Neuronal stem cell (in vitro differentiated cells): ENCODE measurements around the gene ABCB8.

Source experiments
- DNase-seq: peaks from one replicate; pipeline ENCODE4 v3.0.0-alpha.2; 2013; ENCODE audit warnings: low spot score
- H2AFZ ChIP-seq: one replicate; pipeline ENCODE4 v1.6.1; 2013; ENCODE audit warnings: mild to moderate bottlenecking, low read length, inconsistent platforms
- H2AK5ac ChIP-seq: 2 replicates; pipeline ENCODE4 v1.6.1; 2013; ENCODE audit warnings: low read depth, mild to moderate bottlenecking, inconsistent platforms, low read length, moderate library complexity, mixed read lengths
- H2BK120ac ChIP-seq: 2 replicates; pipeline ENCODE4 v1.6.1; 2013; ENCODE audit warnings: low read depth, mild to moderate bottlenecking, inconsistent platforms, low read length, moderate library complexity, mixed read lengths
- H2BK12ac ChIP-seq: one replicate; pipeline ENCODE4 v1.6.1; 2013; ENCODE audit warnings: low read length, inconsistent platforms
- H2BK15ac ChIP-seq: 2 replicates; pipeline ENCODE4 v1.6.1; 2013; ENCODE audit warnings: mild to moderate bottlenecking, low read length, inconsistent platforms, mixed read lengths
- H2BK5ac ChIP-seq: one replicate; pipeline ENCODE4 v1.6.1; 2013; ENCODE audit warnings: inconsistent platforms, mild to moderate bottlenecking, low read length, moderate library complexity
- H3K14ac ChIP-seq: one replicate; pipeline ENCODE4 v1.6.1; 2013; ENCODE audit warnings: low read length, inconsistent platforms
- H3K18ac ChIP-seq: 2 replicates; pipeline ENCODE4 v1.6.1; 2013; ENCODE audit warnings: low read length, inconsistent platforms
- H3K23ac ChIP-seq: 2 replicates; pipeline ENCODE4 v1.6.1; 2013; ENCODE audit warnings: low read depth, mild to moderate bottlenecking, mixed read lengths, low read length, inconsistent platforms; ENCODE audit not compliant: poor library complexity
- H3K27ac ChIP-seq: replicated peaks from 3 replicates; pipeline ENCODE4 v1.5.1; 2013; ENCODE audit warnings: low read length, inconsistent platforms
- H3K27me3 ChIP-seq, 3 experiments: 2 replicates each; pipeline ENCODE4 v1.6.1; 2013; ENCODE audit warnings: low read length in 3 of 3, mild to moderate bottlenecking in 2 of 3, inconsistent platforms in 1 of 3, low read depth in 1 of 3, mixed read lengths in 1 of 3, moderate library complexity in 1 of 3; ENCODE audit not compliant: control insufficient read depth in 3 of 3, insufficient read depth in 3 of 3
- H3K36me3 ChIP-seq, 2 donors: replicated peaks in 1 of 2; 2 replicates each; pipeline ENCODE4 v1.6.1; 2013; ENCODE audit warnings: low read length in 2 of 2; ENCODE audit not compliant: control insufficient read depth in 2 of 2, insufficient read depth in 2 of 2
- H3K4ac ChIP-seq: 2 replicates; pipeline ENCODE4 v1.6.1; 2013; ENCODE audit warnings: inconsistent platforms, mild to moderate bottlenecking, low read length, moderate library complexity
- H3K4me1 ChIP-seq, 2 donors: 1 replicate in 1 of 2; 2 replicates in 1 of 2; pipeline ENCODE4 v1.6.1; 2013; ENCODE audit warnings: low read length in 2 of 2, low read depth in 1 of 2; ENCODE audit not compliant: control insufficient read depth in 2 of 2, insufficient read depth in 1 of 2
- H3K4me2 ChIP-seq: one replicate; pipeline ENCODE4 v1.6.1; 2013; ENCODE audit warnings: mild to moderate bottlenecking, low read length, inconsistent platforms; ENCODE audit not compliant: insufficient read depth, poor library complexity, severe bottlenecking
- H3K4me3 ChIP-seq, 2 donors: 2 replicates each; pipeline ENCODE4 v1.5.1; 2013; ENCODE audit warnings: low read length in 2 of 2, mild to moderate bottlenecking in 2 of 2, inconsistent platforms in 1 of 2, moderate library complexity in 1 of 2
- H3K79me1 ChIP-seq: one replicate; pipeline ENCODE4 v1.6.1; 2013; ENCODE audit warnings: low read depth, mild to moderate bottlenecking, inconsistent platforms, low read length, moderate library complexity
- H3K9ac ChIP-seq: one replicate; pipeline ENCODE4 v1.6.1; 2013; ENCODE audit warnings: mild to moderate bottlenecking, low read depth, low read length, inconsistent platforms; ENCODE audit not compliant: poor library complexity
- H3K9me3 ChIP-seq, 2 donors: replicated peaks in 1 of 2; 2 replicates each; pipeline versions ENCODE3 to v1.6.1; 2013; ENCODE audit warnings: low read length in 2 of 2, mild to moderate bottlenecking in 2 of 2, inconsistent platforms in 1 of 2, low read depth in 1 of 2, mixed read lengths in 1 of 2, moderate library complexity in 1 of 2; ENCODE audit not compliant: control insufficient read depth in 2 of 2, insufficient read depth in 1 of 2
- H4K8ac ChIP-seq: one replicate; pipeline ENCODE4 v1.6.1; 2013; ENCODE audit warnings: low read depth, mild to moderate bottlenecking, inconsistent platforms, low read length, moderate library complexity
- H4K91ac ChIP-seq: one replicate; pipeline ENCODE4 v1.6.1; 2013; ENCODE audit warnings: low read length, low read depth, mild to moderate bottlenecking, inconsistent platforms; ENCODE audit not compliant: poor library complexity
- WGBS, 2 donors: extraction: QIAGEN DNeasy Blood & Tissue Kit; methylation state at CpG; one replicate each; pipeline ENCODE4 v1.1.7; 2013; ENCODE audit warnings: missing lambda C conversion rate in 2 of 2, mixed read lengths in 1 of 2; ENCODE audit not compliant: insufficient read length in 2 of 2, insufficient replicate concordance in 1 of 2; ENCODE audit errors: extremely low coverage in 2 of 2; 5-methylcytosine and 5-hydroxymethylcytosine counted together

The ABCB8 gene

DNA sequence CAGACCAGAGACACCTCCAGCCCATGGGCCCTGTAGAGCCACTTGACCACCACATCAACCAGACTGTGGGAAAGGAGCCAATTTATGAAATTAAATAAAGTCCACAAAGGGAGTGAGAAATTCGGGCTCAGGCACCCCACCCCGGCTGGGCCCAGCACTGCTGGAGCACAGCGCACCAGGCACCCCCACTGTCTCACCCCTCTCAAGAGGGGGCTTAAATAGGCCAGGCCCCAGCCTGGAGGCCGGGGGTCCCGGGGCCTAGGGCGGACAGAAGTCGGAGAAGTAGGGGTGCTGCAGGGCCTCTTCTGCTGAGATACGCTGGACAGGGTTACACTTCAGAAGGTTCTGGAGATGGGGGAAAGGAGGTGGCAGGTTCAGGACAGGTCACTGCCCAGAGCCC is 25.5 kb downstream of the ABCB8 start:
- no peak overlapping the region for H4K8ac ChIP-seq
- WGBS, 2 donors = no CpG with 5 or more reads among the region's 8 CpGs
- H3K9ac ChIP-seq = no peak overlapping the region
- no peak overlapping the region for H3K27ac ChIP-seq
- no peak overlapping the region for H3K18ac ChIP-seq
- no peak overlapping the region for H4K91ac ChIP-seq
- H2BK12ac ChIP-seq = no peak overlapping the region
- H2AK5ac ChIP-seq = no peak overlapping the region
- peaks cover 10% of the 10 kb centered on the region in 2 donors for H3K4me1 ChIP-seq
- peak overlapping the region; percentile 28 for H2BK5ac ChIP-seq
- H3K27me3 ChIP-seq = peaks cover 0 to 43% (median 6%) of the 10 kb centered on the region in 3 experiments
- no peak overlapping the region for H2AFZ ChIP-seq
- no peak overlapping the region for H3K4me3 ChIP-seq
- H3K36me3 ChIP-seq = peaks cover 3 to 4% of the 10 kb centered on the region in 2 donors
- no peak overlapping the region for H2BK15ac ChIP-seq
- H2BK120ac ChIP-seq = no peak overlapping the region
- peaks cover 1% of the 10 kb centered on the region for H3K79me1 ChIP-seq
- no peak overlapping the region for H3K4ac ChIP-seq
- no peak overlapping the region for H3K4me2 ChIP-seq
- peaks cover 0 to 2% of the 10 kb centered on the region in 2 donors for H3K9me3 ChIP-seq
- no peak overlapping the region for H3K23ac ChIP-seq
- no peak overlapping the region for H3K14ac ChIP-seq
- no peak for DNase-seq

DNA sequence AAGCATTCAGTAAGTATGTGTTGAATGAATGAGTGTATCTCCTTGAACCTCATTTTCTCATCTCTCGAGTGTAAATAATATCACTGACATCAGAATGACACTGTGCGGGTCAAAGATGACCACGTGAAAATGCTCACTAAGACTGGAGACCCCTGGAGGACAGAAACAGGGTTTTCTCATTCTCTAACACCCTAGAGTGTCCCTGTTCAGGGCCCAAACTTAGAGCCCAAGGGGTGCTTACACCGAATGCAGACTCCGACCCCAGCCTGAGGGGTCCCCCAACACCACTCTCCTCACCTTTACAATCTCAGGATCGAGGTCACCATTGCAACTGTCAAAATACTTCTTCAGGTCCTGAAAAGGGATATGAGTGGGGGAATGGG is 28.0 kb downstream of the ABCB8 start:
- H2AFZ ChIP-seq = no peak overlapping the region
- H3K23ac ChIP-seq = no peak overlapping the region
- H3K27ac ChIP-seq = no peak overlapping the region
- no peak overlapping the region for H2BK12ac ChIP-seq
- H3K79me1 ChIP-seq = peaks cover 3% of the 10 kb centered on the region
- no peak overlapping the region for H2AK5ac ChIP-seq
- H3K18ac ChIP-seq = no peak overlapping the region
- no peak overlapping the region for H3K9ac ChIP-seq
- no peak overlapping the region for H2BK5ac ChIP-seq
- peaks cover 0 to 31% (median 0%) of the 10 kb centered on the region in 3 experiments for H3K27me3 ChIP-seq
- H4K91ac ChIP-seq = no peak overlapping the region
- H2BK120ac ChIP-seq = no peak overlapping the region
- H3K4ac ChIP-seq = no peak overlapping the region
- H3K9me3 ChIP-seq = peaks cover 0 to 2% of the 10 kb centered on the region in 2 donors
- no peak overlapping the region for H4K8ac ChIP-seq
- H2BK15ac ChIP-seq = no peak overlapping the region
- peaks cover 3 to 4% of the 10 kb centered on the region in 2 donors for H3K36me3 ChIP-seq
- no peak overlapping the region for H3K4me2 ChIP-seq
- no peak overlapping the region for H3K14ac ChIP-seq
- H3K4me3 ChIP-seq = no peak overlapping the region
- no peak for DNase-seq
- peaks cover 22 to 23% of the 10 kb centered on the region in 2 donors for H3K4me1 ChIP-seq
- no CpG with 5 or more reads among the region's 6 CpGs for WGBS, 2 donors

DNA sequence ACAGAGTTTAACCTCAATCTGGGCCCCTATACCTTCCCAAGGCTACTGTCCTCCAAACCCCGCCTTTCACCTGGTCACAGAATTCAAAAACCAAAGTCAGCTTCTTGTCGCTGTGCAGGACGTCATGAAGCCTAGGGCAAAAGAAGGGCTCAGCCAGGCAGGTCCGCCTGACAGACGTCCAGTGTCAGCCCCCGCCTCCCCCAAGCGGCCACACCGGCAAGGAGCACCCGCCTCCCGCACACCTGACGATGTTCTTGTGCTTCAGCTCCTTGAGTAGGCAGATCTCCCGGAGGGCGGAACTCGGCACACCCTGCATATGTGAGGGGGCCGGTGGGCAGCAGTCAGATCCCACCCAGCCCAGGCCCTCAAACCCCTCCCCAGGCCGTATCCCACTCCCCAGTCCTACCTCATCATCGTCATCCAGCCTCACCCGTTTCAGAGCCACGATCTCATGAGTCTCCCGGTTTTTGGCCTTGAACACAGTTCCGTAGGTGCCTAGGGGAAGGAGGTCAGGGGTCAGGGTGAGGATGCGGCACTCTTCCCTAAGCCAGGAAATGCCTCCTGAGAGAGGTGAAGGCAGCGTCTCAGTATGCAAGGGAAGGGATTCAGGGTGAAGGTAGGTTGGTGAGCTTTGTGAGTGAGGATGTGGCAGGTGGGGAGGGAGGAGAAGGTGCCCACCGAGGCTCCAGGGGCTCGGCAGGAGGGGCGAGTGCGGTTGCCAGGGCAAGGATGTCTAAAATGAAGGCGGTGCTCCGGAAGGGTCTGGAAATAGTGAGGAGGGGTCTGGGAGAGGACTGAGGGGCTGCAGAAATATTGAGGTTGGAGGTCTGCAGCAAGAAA is 28.6 kb downstream of the ABCB8 start:
- no peak for DNase-seq
- H2BK12ac ChIP-seq = no peak overlapping the region
- peaks cover 0 to 33% (median 0%) of the 10 kb centered on the region in 3 experiments for H3K27me3 ChIP-seq
- no peak overlapping the region for H2BK120ac ChIP-seq
- H2BK5ac ChIP-seq = no peak overlapping the region
- H4K91ac ChIP-seq = no peak overlapping the region
- H3K4me3 ChIP-seq = peak overlapping the region; percentile 61 to 81
- H3K9me3 ChIP-seq = peaks cover 0 to 2% of the 10 kb centered on the region in 2 donors
- no peak overlapping the region for H3K18ac ChIP-seq
- H3K23ac ChIP-seq = peak overlapping the region; percentile 15
- peak overlapping the region; percentile 18 for H3K9ac ChIP-seq
- no peak overlapping the region for H3K4ac ChIP-seq
- no peak overlapping the region for H3K14ac ChIP-seq
- peaks cover 3% of the 10 kb centered on the region for H3K79me1 ChIP-seq
- no peak overlapping the region for H2BK15ac ChIP-seq
- H3K4me2 ChIP-seq = peak overlapping the region; percentile 72
- no peak overlapping the region for H4K8ac ChIP-seq
- peak overlapping the region; percentile 86 for H2AFZ ChIP-seq
- peaks cover 3 to 7% of the 10 kb centered on the region in 2 donors for H3K36me3 ChIP-seq
- H3K4me1 ChIP-seq = peaks cover 25 to 29% of the 10 kb centered on the region in 2 donors
- no peak overlapping the region for H2AK5ac ChIP-seq
- no peak overlapping the region for H3K27ac ChIP-seq
- no CpG with 5 or more reads among the region's 29 CpGs for WGBS, 2 donors

DNA sequence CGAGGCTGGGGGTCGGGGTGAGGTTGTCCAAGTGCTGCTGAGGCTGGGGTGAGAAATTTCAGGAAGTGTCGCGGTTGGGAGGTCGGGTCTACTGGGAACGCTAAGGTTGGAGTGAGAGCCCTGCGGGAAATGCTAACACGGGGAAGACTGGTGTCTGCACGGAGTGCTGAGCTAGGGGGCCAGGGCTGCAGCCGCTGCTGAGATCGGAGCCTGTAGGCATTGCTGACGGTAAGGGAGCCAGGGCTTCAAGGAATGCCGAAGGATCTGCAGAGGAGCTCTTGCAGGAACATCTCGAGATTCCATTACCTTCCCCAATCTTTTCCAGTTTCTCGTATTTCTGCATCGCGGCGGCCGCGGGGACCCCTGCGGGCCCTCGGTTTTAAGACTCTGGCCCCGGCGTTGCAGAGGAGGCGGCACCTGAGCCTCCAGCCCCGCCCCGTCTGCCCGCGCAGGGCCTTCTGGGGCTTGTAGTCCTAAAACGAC is 29.3 kb downstream of the ABCB8 start, which contains the start of gene CDK5:
CDK5 (minus strand) TSS at position 392 of the 483 bp plus-strand sequence; CDS start at position 343, 49 bp downstream.
- H3K14ac ChIP-seq = no peak within 1 kb of the TSS
- H3K4me1 ChIP-seq = peaks cover 25 to 34% of the 10 kb centered on the region in 2 donors

More for the DNA sequence above, 29.3 kb downstream of the ABCB8 start, which contains the start of gene CDK5:
- Histone ChIP-seq H2BK12ac (no peak within 1 kb of the TSS), H3K4ac (no peak within 1 kb of the TSS), H3K79me1 (peaks cover 2% of the 10 kb centered on the region), H4K91ac (no peak within 1 kb of the TSS), H2BK5ac (no peak within 1 kb of the TSS), H3K9me3 (peaks cover 0 to 1% of the 10 kb centered on the region in 2 donors), H2BK120ac (no peak within 1 kb of the TSS), H4K8ac (no peak within 1 kb of the TSS), H3K4me3 (peak within 1 kb of the TSS; percentile 61 to 81), H2AK5ac (no peak within 1 kb of the TSS), H3K18ac (peak within 1 kb of the TSS; percentile 66), H3K4me2 (peak within 1 kb of the TSS; percentile 72), H3K27me3 (peaks cover 0 to 30% (median 0%) of the 10 kb centered on the region in 3 experiments), H3K36me3 (peaks cover 2 to 12% of the 10 kb centered on the region in 2 donors), H2BK15ac (no peak within 1 kb of the TSS), H3K27ac (peak within 1 kb of the TSS; percentile 57), H3K9ac (peak within 1 kb of the TSS; percentile 71), H2AFZ (peak within 1 kb of the TSS; percentile 86), H3K23ac (peak within 1 kb of the TSS; percentile 15)
- no CpG with 5 or more reads among the region's 30 CpGs for WGBS, 2 donors
- DNase-seq = no peak
